HG02973 (cell line): ENCODE measurements around the gene NUP210L.

Experiments used
- ATAC-seq: cut with Tn5 transposase; IDR thresholded peaks from one replicate; pipeline ENCODE4 v1.9.1; 2021; ENCODE audit warnings: moderate library complexity; ENCODE audit not compliant: unreplicated experiment

The NUP210L gene

GRCh38 chr1:153945795-153946621 is 208.9 kb downstream of the NUP210L start:
- peak; percentile 63 for ATAC-seq

- peak; percentile 4 for ATAC-seq
These were observed 209.6 kb downstream of the NUP210L start for GRCh38 chr1:153945131-153945794.

GRCh38 chr1:153944827-153945117 is 210.1 kb downstream of the NUP210L start:
- ATAC-seq, result no peak

DNA sequence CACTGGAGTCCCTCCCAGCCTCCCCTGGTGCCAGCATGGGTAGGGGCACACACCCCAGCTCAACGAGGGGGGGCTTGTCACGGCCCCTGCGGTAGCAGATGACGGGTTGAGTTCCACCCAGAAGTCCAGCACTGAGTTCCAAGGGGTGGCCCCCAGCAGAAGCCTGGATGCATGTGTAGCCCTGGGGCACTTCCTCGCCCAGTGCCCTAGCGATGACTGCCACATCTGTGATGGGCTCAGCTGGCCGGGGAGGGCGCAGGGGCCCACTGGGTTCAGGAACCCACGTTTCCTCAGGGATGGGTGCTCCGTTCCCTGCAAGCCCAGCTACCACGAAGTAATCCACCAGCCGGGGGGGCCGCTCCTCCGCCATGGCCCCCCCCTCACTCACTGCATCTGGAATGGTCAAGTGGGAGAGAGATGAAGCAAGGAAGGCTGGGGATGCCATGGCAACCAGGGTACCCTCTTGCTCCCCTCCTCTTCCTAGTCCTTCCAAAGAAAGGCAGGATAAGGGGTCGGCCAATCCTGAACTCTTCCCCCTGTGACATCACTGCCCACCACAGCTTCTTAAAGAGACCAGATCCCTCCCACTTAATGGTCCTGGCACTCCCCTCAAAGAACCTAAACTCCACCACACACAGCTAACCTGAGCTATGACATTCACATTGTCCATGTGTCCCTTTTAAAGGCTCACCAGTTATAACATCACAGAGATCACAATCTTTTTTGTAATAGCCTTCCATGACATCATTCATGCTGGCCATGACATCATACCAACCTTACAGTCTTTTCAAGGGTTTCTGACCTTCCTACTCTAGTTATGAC is 210.7 kb downstream of the NUP210L start:
- ATAC-seq, result no peak

DNA sequence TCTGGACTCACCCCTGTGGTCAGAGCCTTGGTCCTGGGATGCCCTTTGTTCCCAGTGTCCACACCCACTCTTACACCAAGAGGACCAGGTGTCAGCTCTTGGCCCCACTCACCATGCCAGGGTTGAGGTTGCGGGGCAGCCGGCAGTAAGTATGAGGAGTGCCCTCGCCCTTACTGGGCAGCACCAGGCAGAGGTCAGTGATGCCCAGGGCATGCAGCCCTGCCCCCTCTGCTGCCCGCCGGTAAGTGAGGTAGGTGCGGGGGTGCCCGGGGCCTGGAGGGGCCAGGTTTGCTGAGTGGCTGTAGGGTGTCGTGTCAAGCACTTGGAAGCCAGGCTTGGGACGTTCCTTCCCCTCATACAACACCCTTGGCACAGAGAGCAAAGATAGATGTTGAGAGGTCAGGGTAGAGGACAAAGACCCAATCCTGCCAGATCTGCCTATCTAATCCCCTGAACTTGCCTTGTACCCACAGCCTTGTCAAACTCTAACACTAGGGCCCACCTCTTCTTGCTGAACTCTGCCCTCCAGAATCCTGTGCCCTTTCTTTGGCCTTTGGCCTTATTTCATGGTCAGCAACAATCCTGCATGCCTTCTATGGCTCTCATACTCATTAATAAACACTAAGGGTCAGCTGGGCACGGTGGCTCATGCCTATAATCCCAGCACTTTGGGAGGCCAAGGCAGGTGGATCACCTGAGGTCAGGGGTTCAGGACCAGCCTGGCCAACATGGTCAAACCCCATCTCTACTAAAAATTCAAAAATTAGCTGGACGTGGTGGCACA is 211.9 kb downstream of the NUP210L start:
- ATAC-seq, result no peak
